IPS-18c (cell line): Measurements from ENCODE around the gene CAMTA1.

Source experiments
- H3K4me3 ChIP-seq: 2 replicates; pipeline ENCODE4 v1.7.0; 2013; ENCODE audit warnings: low read depth, mild to moderate bottlenecking, low read length, moderate library complexity; ENCODE audit not compliant: insufficient read depth
- H3K9me3 ChIP-seq: one replicate; pipeline ENCODE4 v1.6.1; 2013; ENCODE audit warnings: mild to moderate bottlenecking, low read length, moderate library complexity; ENCODE audit not compliant: control insufficient read depth, insufficient read depth

Gene CAMTA1

DNA sequence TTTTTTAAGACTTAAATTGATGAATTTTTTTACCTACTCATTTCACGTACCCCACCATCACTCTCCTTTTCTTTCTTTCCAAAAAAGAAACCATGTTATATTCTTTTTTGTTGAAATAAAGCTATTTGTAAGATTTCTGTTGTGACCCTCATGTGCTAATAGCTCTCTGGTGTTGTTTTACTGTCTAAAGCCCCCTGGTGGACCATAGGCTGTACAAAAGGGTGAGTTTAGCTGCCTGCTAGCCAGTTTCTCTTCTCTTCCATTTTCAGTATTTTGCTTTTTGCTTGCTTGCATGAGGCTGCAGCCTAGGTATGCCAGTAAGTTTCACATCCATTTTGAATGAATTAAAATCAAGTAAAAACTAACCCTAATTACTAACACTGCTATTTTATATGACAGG, 970.2 kb downstream of the CAMTA1 start:
- Histone ChIP-seq H3K4me3 (no peak overlapping the region), H3K9me3 (no peaks in the 10 kb centered on the region)

- H3K9me3 ChIP-seq = no peaks in the 10 kb centered on the region
- no peak overlapping the region for H3K4me3 ChIP-seq
Measured at GRCh38 chr1:7760245-7760644, 975.0 kb downstream of the CAMTA1 start.

- H3K9me3 ChIP-seq = no peaks in the 10 kb centered on the region
- no peak overlapping the region for H3K4me3 ChIP-seq
Measured at GRCh38 chr1:7761103-7761502, 975.8 kb downstream of the CAMTA1 start.

DNA sequence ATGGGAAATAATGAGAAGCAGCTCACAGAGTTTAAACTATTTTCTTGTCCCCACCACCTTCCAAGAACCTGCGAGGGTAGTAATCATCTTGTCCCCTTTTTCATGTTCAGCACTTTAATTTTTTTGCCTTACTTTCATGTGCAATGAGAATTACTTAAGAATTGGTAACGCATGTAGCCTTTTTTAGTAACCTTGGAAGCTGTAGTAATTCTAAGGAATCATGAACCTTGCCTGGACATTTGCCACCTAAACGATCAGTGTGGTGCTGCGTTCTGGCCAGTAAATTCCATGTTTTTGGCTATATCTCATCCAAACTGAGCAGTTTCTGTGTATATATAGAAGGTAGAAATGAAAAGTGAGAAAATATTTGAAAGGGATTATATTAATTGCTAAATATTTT, 981.9 kb downstream of the CAMTA1 start:
- no peaks in the 10 kb centered on the region for H3K9me3 ChIP-seq
- H3K4me3 ChIP-seq = no peak overlapping the region

GRCh38 chr1:7768583-7768982, 983.3 kb downstream of the CAMTA1 start:
- H3K4me3 ChIP-seq = no peak overlapping the region
- H3K9me3 ChIP-seq = no peaks in the 10 kb centered on the region

DNA sequence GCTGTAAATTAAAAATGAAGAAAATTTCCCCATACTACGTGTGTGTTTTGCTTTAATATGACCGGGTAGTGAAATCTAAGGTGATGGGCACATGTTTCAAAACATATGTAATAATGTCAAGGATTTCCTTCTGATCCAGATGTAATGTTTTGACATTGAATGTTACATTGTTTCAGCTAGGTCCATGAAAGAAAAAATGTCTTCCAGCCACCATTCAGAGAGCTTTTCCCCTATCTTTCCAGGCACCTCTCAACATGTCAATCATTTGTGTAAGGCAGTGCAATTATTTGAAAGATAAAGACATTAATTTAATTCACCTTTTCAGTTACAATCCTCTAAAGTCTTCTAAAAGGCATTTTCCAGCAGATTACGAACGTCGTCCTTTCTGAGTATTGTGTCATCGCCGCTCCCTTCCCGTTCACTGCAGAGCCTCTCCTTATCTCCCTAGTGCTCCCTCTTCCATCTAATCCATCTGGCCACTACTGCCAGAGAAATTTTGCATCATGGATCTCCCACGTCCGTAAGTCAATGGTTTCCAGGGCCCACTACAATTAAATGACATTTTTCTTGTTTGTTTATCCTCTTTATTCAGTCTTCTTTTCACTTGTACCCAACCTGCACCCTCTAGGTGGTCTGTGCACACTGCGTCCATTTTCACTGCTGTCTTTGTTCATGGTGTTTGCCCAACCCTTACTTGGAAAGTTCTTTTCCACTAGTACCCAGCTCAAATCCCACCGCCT, 984.6 kb downstream of the CAMTA1 start:
- no peaks in the 10 kb centered on the region for H3K9me3 ChIP-seq
- no peak overlapping the region for H3K4me3 ChIP-seq

DNA sequence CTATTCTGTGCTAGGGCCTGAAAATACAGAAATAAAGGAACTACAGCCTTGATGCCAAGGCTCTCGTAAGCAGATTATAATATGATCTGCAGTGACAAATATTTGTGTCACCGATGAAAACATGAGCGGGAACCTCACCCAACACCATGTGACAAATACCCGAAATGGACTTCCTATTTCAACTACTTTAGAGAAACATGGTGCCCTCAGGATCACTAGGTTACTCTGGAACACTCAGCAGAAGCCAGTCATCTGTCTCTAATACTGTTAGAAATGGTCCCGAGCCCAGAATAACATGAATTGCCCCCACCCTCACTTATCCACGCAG, 985.4 kb downstream of the CAMTA1 start:
- H3K9me3 ChIP-seq = no peaks in the 10 kb centered on the region
- peak overlapping the region; percentile 81 for H3K4me3 ChIP-seq

GRCh38 chr1:7770997-7771822, 986.0 kb downstream of the CAMTA1 start, which contains the start of gene VAMP3:
Gene VAMP3 (plus strand): TSS chr1:7771296. CDS start chr1:7771384, 88 bp downstream.
- Histone ChIP-seq H3K4me3 (peak within 1 kb of the TSS; percentile 81), H3K9me3 (no peaks in the 10 kb centered on the region)

DNA sequence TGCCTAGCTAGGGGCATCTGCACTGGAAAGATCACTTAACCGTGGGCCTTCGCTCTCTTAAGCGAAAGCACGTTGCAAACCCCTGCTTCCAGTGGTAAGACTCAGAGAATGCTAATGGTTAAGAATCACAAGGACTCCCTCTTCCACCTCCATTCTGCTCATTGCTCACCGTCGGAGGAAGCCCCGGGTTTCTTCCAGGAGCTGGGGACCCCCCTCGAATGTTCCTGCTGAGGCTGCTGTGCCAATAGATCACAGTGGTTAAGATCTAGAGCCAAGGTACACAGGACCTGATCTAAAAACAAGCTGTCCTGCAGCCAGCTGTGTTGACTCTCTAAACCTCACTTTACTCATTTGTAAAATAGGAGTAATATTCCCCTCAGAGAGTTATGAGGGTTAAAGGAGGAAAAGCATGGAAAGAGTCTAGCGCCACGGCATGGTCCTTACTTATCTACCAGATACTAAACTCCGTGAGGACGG, 986.6 kb downstream of the CAMTA1 start:
- peak overlapping the region; percentile 81 for H3K4me3 ChIP-seq

GRCh38 chr1:7777591-7777990, 992.3 kb downstream of the CAMTA1 start:
- no peak overlapping the region for H3K4me3 ChIP-seq
- no peaks in the 10 kb centered on the region for H3K9me3 ChIP-seq

More for the DNA sequence above, 986.6 kb downstream of the CAMTA1 start:
- H3K9me3 ChIP-seq = no peaks in the 10 kb centered on the region

- H3K9me3 ChIP-seq = no peaks in the 10 kb centered on the region
Measured at GRCh38 chr1:7778133-7778628, 992.9 kb downstream of the CAMTA1 start.

GRCh38 chr1:7780976-7781375, 995.7 kb downstream of the CAMTA1 start:
- no peaks in the 10 kb centered on the region for H3K9me3 ChIP-seq
- H3K4me3 ChIP-seq = no peak overlapping the region

More at GRCh38 chr1:7778133-7778628, 992.9 kb downstream of the CAMTA1 start:
- H3K4me3 ChIP-seq = no peak overlapping the region

DNA sequence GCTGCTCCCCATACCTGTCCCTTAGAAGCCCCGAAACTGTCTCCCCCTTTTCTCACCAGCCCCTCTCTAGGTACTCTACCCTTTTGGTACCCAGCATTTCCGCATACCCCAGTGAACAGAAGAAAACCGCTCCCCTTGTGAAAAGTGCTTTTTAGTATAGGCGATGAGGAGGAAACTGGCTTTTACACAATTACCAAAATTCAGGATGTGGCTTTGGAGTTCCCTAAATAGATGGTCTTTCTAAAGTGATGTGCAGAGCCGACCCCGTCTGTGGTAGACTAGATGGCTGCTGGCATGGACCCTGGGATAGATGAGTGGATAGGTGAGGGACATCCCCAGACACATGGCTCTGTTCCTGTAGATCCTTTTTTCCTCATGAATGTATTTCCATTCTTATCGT, 996.2 kb downstream of the CAMTA1 start:
- Histone ChIP-seq H3K4me3 (no peak overlapping the region), H3K9me3 (no peaks in the 10 kb centered on the region)

- H3K4me3 ChIP-seq = no peak overlapping the region
Measured at GRCh38 chr1:7781923-7782495, 996.8 kb downstream of the CAMTA1 start.

GRCh38 chr1:7783178-7783711, 998.0 kb downstream of the CAMTA1 start:
- H3K9me3 ChIP-seq = no peaks in the 10 kb centered on the region
- peak overlapping the region; percentile 51; the same call in 1 of the 2 replicates for H3K4me3 ChIP-seq

More at GRCh38 chr1:7781923-7782495, 996.8 kb downstream of the CAMTA1 start:
- H3K9me3 ChIP-seq = no peaks in the 10 kb centered on the region

DNA sequence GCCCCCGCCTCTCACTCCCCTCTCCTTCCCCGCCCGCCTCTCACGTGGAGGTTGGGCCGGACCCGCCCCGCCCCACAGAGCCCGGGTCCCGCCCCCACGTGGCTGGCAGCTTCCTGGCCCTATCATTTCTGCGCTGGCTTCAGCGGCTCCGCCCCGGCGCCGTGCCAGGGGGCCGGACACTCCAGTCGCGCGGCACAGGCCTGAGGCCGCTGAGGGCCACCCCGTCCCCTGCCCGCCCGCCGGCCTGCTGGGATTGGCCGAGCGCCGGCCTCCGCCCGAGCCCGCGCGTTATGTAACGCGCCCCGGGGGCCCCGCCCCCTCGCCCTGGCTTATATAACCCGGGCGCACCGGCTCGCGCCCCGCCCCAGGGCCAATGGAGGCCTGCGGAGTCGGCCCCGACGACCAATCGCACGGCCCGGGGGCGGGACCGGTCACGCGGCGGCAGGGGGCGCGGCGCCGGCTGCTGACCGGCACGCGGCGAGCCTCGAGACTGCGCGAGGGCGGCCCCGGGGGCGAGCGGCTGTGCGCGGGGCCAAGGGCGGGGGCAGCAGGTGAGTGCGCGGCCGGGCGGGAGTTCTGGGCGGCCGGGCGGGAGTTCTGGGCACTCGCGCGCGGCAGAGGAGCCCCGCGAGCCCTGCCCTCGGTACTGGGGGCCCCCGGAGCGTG, 998.7 kb downstream of the CAMTA1 start, which contains the start of gene PER3:
Gene PER3 (plus strand): TSS at position 466 of the 666 bp plus-strand sequence. CDS start 587 bp downstream, outside the sequence.
- Histone ChIP-seq H3K9me3 (no peaks in the 10 kb centered on the region), H3K4me3 (peak within 1 kb of the TSS; percentile 56)
